Activated B cell treated with CpG ODN at 0.5 μM for 24 hours (primary cell): Measurements from ENCODE around the gene ARHGAP42. TPM values are rescaled to one million over a fixed set of nuclear protein-coding genes. Genes with fewer than 3 reads are reported as not detected.

ENCODE experiments used
- ATAC-seq: fragments of 200-7000 bp; cut with Tn5 transposase; one replicate; pipeline ENCODE4 v1.10.0; 2021; ENCODE audit warnings: low read depth, mild to moderate bottlenecking, moderate library complexity
- CTCF ChIA-PET: fragments of 350-600 bp; sonication (Branson Sonifier 250); formaldehyde crosslinking; loops from one replicate; lab custom pipeline; 2021; ENCODE audit warnings: antibody characterized with exemption; lab: Charles Lee
- POLR2A ChIA-PET: fragments of 350-600 bp; sonication (Branson Sonifier 250); formaldehyde crosslinking; loops from one replicate; lab custom pipeline; 2021; ENCODE audit warnings: antibody characterized with exemption; lab: Charles Lee
- DNase-seq: peaks from one replicate; pipeline ENCODE4 v3.0.0; 2022
- H3K27ac Mint-ChIP-seq: one replicate; pipeline ENCODE4 v1.8.0; 2020; ENCODE audit warnings: mixed read lengths
- H3K27me3 Mint-ChIP-seq: one replicate; pipeline ENCODE4 v1.8.0; 2021; ENCODE audit warnings: mixed read lengths
- H3K36me3 Mint-ChIP-seq: one replicate; pipeline ENCODE4 v1.8.0; 2021; ENCODE audit warnings: low read depth, mixed read lengths
- H3K4me1 Mint-ChIP-seq: one replicate; pipeline ENCODE4 v1.8.0; 2021; ENCODE audit warnings: mixed read lengths
- H3K4me3 Mint-ChIP-seq: one replicate; pipeline ENCODE4 v1.8.0; 2020; ENCODE audit warnings: mild to moderate bottlenecking, mixed read lengths
- H3K9me3 Mint-ChIP-seq: one replicate; pipeline ENCODE4 v1.8.0; 2020; ENCODE audit warnings: mixed read lengths
- CTCF ChIP-seq: fragments of 200-600 bp; IDR thresholded peaks from one replicate; pipeline ENCODE4 v1.8.0; 2022; ENCODE audit warnings: antibody characterized with exemption, mild to moderate bottlenecking
- intact Hi-C: fragments of 100-400 bp; cut with micrococcal nuclease; formaldehyde crosslinking; loops from one replicate; pipeline ENCODE4 v1.15.1; 2024
- total RNA-seq: library from RNA; stranded (reverse); gene quantifications from 2 replicates; pipeline ENCODE4 v1.2.3, GENCODE V29; 2022

The ARHGAP42 gene
- total RNA-seq, 1 donor from 2014 or later: 4.9 TPM

DNA sequence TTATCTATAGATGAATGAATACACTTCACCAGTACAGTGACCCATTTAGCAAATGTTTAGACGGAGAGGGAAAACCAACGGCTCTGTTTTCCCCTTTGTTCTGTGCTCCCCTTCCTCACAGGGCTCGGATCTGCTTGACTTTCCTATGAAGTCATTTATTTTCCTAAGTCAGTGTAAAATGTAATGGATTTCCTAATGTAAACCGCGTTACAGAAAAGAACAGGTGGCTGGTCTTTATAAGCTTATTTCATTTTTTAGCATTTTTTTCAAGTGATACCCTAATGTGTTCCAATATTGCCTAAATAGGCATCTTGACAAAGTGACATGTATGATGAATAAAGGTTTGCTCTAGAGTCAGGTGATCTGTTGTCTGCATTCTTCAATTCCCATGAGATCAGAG is 235.0 kb downstream of the ARHGAP42 start:
- ChIA-PET POLR2A (no interaction called here), CTCF (interaction anchor here (1.1 to 1.2 kb wide), 2 partner anchors 344 to 346 kb away, joined by 3 to 4 read pairs; no protein-coding TSS in a partner anchor)
- Mint-ChIP-seq H3K27ac (no peak overlapping the region), H3K4me3 (no peak overlapping the region), H3K36me3 (no peaks in the 10 kb centered on the region), H3K4me1 (no peaks in the 10 kb centered on the region), H3K27me3 (no peaks in the 10 kb centered on the region), H3K9me3 (no peaks in the 10 kb centered on the region)
- TF ChIP-seq CTCF: no peak
- DNase-seq (no peak), ATAC-seq (no peak)
- intact Hi-C loops: no loop called here

- H3K9me3 Mint-ChIP-seq: no peaks in the 10 kb centered on the region
- POLR2A ChIA-PET: no interaction called here
- no peak overlapping the region for H3K27ac Mint-ChIP-seq
- DNase-seq: no peak
- CTCF ChIA-PET: no interaction called here
- no peaks in the 10 kb centered on the region for H3K36me3 Mint-ChIP-seq
- H3K4me1 Mint-ChIP-seq: no peaks in the 10 kb centered on the region
- no peak for TF ChIP-seq CTCF
- H3K4me3 Mint-ChIP-seq: no peak overlapping the region
- intact Hi-C loops: no loop called here
- no peak for ATAC-seq
- no peaks in the 10 kb centered on the region for H3K27me3 Mint-ChIP-seq
Observed at GRCh38 chr11:100923555-100923954, 236.5 kb downstream of the ARHGAP42 start.

DNA sequence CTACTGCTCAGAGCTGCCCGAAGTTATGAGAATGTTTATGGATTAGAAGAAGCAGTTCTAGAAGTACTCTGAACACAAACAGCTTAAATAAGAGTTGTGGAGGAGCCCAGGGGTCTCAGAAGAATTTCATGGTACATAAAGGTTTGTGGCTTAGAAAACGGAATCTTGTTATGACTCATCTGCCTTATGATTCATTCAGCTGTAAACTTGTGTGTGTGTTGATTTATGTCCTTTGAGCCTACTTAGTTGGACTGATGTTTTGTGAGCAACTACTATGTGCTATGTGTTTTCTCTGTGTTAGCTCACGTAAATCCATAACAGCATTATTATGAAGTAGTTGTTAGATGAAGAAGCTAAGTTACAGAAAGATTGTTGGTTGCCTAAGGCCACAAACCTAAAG is 238.8 kb downstream of the ARHGAP42 start:
- intact Hi-C loops: no loop called here
- Mint-ChIP-seq H3K27me3 (no peaks in the 10 kb centered on the region), H3K9me3 (no peaks in the 10 kb centered on the region), H3K36me3 (no peaks in the 10 kb centered on the region), H3K4me3 (no peak overlapping the region), H3K4me1 (peaks cover 4% of the 10 kb centered on the region), H3K27ac (no peak overlapping the region)
- no peak for TF ChIP-seq CTCF
- DNase-seq (no peak), ATAC-seq (peak; percentile 58)
- CTCF ChIA-PET: interaction anchor here (1.5 to 2.8 kb wide), 3 partner anchors 238 to 352 kb away, joined by 3 to 23 read pairs (median 4); no protein-coding TSS in a partner anchor
- POLR2A ChIA-PET: no interaction called here

DNA sequence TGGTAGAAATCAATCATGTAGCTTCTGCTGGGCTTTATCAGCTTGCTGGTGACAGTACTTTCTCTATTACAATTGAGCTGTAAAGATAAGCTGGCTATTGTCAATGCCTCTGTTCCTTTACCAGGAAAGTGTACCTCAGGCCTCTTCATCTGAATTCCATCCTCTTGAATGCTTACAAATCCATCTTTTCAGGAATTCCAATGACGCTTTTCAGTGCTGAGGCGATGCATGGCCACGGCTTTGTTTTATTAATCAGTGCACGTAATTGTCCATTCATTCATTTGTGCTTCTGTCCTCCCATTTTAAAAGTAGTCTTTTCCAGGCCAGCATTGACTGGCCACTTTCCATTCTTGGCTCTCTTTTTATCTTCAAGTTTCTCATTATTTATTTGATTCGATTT is 240.5 kb downstream of the ARHGAP42 start:
- Mint-ChIP-seq H3K4me3 (no peak overlapping the region), H3K27me3 (no peaks in the 10 kb centered on the region), H3K36me3 (no peaks in the 10 kb centered on the region), H3K4me1 (peaks cover 9% of the 10 kb centered on the region), H3K27ac (no peak overlapping the region), H3K9me3 (no peaks in the 10 kb centered on the region)
- no peak for TF ChIP-seq CTCF
- intact Hi-C loops: no loop called here
- CTCF ChIA-PET: interaction anchor here (1.0 to 1.7 kb wide), 3 partner anchors 240 to 354 kb away, joined by 3 to 4 read pairs (median 3); no protein-coding TSS in a partner anchor
- ATAC-seq: no peak
- POLR2A ChIA-PET: no interaction called here
- DNase-seq: no peak

DNA sequence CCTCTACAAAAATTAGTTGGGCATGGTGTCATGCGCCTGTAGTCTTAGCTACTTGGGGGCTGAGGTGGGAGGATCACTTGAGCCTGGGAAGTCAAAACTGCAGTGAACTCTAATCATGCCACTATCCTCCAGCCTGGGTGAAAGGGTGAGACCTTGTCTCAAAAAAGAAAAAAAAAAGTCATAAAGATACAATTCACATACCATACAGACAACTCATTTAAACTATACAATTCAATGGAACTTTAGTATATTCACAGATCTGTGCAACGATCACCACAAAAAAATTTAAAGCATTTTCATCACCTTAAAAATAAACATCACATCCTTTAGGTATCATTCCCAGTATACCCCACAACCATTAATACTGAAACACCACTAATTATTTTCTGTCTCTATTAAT is 241.3 kb downstream of the ARHGAP42 start:
- no peak for TF ChIP-seq CTCF
- CTCF ChIA-PET: interaction anchor here (1.0 to 1.1 kb wide), 2 partner anchors 244 to 351 kb away, joined by 3 read pairs; no protein-coding TSS in a partner anchor
- DNase-seq: no peak
- no peak for ATAC-seq
- Mint-ChIP-seq H3K4me3 (no peak overlapping the region), H3K4me1 (peaks cover 10% of the 10 kb centered on the region), H3K9me3 (no peaks in the 10 kb centered on the region), H3K27ac (no peak overlapping the region), H3K27me3 (no peaks in the 10 kb centered on the region), H3K36me3 (no peaks in the 10 kb centered on the region)
- POLR2A ChIA-PET: no interaction called here
- intact Hi-C loops: no loop called here
